ENCODE results near the gene CAMSAP1.

DNA sequence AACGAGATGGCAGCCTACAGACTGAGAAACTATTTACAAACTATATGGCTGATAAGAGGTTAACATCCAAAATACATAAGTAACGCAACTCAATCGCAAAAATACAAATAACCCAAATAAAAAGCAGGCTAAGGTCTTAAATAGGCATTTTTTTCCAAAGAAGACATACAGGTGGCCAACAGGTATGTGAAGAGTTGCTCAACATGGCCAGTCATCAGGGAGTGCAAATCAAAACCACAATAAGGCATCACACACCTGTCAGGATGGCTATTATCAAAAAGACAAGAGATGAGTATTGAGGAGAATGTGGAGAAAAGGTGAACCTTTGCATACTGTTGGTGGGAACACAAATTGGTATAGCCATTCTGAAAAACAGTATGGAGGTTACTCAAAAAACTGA lies 73.5 kb downstream of the CAMSAP1 start:
- TF ChIP-seq, protein P1, sequence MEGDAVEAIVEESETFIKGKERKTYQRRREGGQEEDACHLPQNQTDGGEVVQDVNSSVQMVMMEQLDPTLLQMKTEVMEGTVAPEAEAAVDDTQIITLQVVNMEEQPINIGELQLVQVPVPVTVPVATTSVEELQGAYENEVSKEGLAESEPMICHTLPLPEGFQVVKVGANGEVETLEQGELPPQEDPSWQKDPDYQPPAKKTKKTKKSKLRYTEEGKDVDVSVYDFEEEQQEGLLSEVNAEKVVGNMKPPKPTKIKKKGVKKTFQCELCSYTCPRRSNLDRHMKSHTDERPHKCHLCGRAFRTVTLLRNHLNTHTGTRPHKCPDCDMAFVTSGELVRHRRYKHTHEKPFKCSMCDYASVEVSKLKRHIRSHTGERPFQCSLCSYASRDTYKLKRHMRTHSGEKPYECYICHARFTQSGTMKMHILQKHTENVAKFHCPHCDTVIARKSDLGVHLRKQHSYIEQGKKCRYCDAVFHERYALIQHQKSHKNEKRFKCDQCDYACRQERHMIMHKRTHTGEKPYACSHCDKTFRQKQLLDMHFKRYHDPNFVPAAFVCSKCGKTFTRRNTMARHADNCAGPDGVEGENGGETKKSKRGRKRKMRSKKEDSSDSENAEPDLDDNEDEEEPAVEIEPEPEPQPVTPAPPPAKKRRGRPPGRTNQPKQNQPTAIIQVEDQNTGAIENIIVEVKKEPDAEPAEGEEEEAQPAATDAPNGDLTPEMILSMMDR (conservative IDR thresholded peaks at IDR 0.05; ENCODE audit: low read length) = no peak
- TF ChIP-seq EZH2phosphoT487 (IDR thresholded peaks at IDR 0.05; ENCODE audit: borderline replicate concordance, low read depth, low read length) = no peak

Data from OCI-LY7 (cell line).